Measurements from ENCODE around the gene PPP2R2D. TPM values are rescaled to one million over a fixed set of nuclear protein-coding genes. Genes with fewer than 3 reads are reported as not detected.

The PPP2R2D gene
- polyA plus RNA-seq, 1 donor (not counting 4 experiments of a cell fraction or from before 2014, with no cell fraction given) = 49.1 TPM

DNA sequence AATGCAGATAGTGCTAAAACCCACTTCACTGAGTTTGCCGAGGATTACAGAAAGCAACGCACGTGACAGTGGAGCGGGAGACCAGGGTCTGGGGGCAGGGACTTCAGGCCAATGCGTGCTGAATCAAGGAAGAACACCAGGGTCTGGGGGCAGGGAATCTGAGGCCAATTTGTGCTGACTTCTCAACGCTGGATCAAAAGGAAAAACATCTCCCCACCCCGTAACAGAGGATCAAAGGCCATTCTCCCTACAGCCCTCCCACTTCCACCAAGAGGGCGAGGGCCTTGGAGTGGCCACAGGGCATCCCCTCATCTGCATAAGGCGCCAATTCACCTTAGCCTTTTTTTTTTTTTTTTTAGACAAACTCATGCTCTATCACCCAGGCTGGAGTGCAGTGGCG lies 103.2 kb downstream of the PPP2R2D start:
- no peaks in the 10 kb centered on the region for H3K79me2 ChIP-seq (ENCODE audit: control insufficient read depth, insufficient read depth, low read length)
- no peaks in the 10 kb centered on the region for H3K9me3 ChIP-seq (ENCODE audit: control insufficient read depth, low read depth, low read length)
- H3K27me3 ChIP-seq (ENCODE audit: control insufficient read depth, extremely low read depth, insufficient read depth, low read length) = no peaks in the 10 kb centered on the region
- H3K27ac ChIP-seq (ENCODE audit: control insufficient read depth, insufficient read depth, low read length) = no peak overlapping the region
- no peaks in the 10 kb centered on the region for H4K20me1 ChIP-seq (ENCODE audit: control insufficient read depth, extremely low read depth, insufficient read depth, low read length)
- DNase-seq (ENCODE audit: low read depth, low spot score) (no peak), FAIRE-seq (no peak)
- no peak overlapping the region for H3K4me2 ChIP-seq (ENCODE audit: control insufficient read depth, extremely low read depth, insufficient read depth, low read depth, low read length)
- no peak overlapping the region for H3K9ac ChIP-seq (ENCODE audit: control insufficient read depth, extremely low read depth, insufficient read depth, low read length)
- dilution Hi-C loops (cut with MboI; ENCODE audit: extremely low pct_ligation_motif_present, low sequenced_read_pairs) = no loop called here
- no peaks in the 10 kb centered on the region for H3K36me3 ChIP-seq (ENCODE audit: control insufficient read depth in 2 of 2, extremely low read depth in 1 of 2, insufficient read depth in 2 of 2, low read length in 2 of 2)
- TF ChIP-seq, protein P1, sequence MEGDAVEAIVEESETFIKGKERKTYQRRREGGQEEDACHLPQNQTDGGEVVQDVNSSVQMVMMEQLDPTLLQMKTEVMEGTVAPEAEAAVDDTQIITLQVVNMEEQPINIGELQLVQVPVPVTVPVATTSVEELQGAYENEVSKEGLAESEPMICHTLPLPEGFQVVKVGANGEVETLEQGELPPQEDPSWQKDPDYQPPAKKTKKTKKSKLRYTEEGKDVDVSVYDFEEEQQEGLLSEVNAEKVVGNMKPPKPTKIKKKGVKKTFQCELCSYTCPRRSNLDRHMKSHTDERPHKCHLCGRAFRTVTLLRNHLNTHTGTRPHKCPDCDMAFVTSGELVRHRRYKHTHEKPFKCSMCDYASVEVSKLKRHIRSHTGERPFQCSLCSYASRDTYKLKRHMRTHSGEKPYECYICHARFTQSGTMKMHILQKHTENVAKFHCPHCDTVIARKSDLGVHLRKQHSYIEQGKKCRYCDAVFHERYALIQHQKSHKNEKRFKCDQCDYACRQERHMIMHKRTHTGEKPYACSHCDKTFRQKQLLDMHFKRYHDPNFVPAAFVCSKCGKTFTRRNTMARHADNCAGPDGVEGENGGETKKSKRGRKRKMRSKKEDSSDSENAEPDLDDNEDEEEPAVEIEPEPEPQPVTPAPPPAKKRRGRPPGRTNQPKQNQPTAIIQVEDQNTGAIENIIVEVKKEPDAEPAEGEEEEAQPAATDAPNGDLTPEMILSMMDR (optimal IDR thresholded peaks at IDR 0.05 in 1 of 3, IDR thresholded peaks at IDR 0.05 in 1 of 3, conservative IDR thresholded peaks at IDR 0.05 in 1 of 3; ENCODE audit: extremely low read depth in 1 of 3, insufficient read depth in 2 of 3, low read length in 3 of 3) = no peak
- TF ChIP-seq EZH2 (IDR thresholded peaks at IDR 0.05; ENCODE audit: low read length) = no peak
- no peak overlapping the region for H2AFZ ChIP-seq (ENCODE audit: control insufficient read depth, low read length)
- H3K4me1 ChIP-seq (ENCODE audit: control insufficient read depth, extremely low read depth, insufficient read depth, low read length) = no peaks in the 10 kb centered on the region
- no peaks in the 10 kb centered on the region for H3K9me1 ChIP-seq (ENCODE audit: control insufficient read depth, extremely low read depth, insufficient read depth, low read length)
- no peak overlapping the region for H3K4me3 ChIP-seq (ENCODE audit: control insufficient read depth in 2 of 3, extremely low read depth in 1 of 3, insufficient read depth in 2 of 3, low read depth in 1 of 3, low read length in 3 of 3)

DNA sequence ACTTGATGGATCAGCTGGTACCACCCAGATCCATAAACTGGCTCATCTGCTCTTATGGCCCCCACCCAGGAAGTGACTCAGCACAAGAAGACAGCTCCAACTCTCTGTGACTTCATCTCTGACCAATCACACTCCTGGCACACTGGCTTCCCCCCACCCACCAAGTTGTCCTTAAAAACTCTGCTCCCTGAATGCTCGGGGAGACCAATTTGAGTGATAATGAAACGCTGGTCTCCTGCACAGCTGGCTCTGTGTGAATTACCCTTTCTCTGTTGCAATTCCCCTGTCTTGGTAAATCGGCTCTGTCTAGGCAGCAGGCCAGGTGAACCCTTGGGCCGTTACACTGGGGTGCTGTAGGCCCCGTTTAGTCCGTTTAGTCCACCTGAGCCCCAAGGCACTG lies 104.3 kb downstream of the PPP2R2D start:
- dilution Hi-C loops (cut with MboI; ENCODE audit: extremely low pct_ligation_motif_present, low sequenced_read_pairs) = no loop called here
- TF ChIP-seq, protein P1 (optimal IDR thresholded peaks at IDR 0.05 in 1 of 3, IDR thresholded peaks at IDR 0.05 in 1 of 3, conservative IDR thresholded peaks at IDR 0.05 in 1 of 3; ENCODE audit: extremely low read depth in 1 of 3, insufficient read depth in 2 of 3, low read length in 3 of 3) = no peak
- TF ChIP-seq EZH2 (IDR thresholded peaks at IDR 0.05; ENCODE audit: low read length) = no peak

More for the DNA sequence above, 104.3 kb downstream of the PPP2R2D start:
- H2AFZ ChIP-seq (ENCODE audit: control insufficient read depth, low read length) = no peak overlapping the region
- no peak overlapping the region for H3K27ac ChIP-seq (ENCODE audit: control insufficient read depth, insufficient read depth, low read length)
- no peaks in the 10 kb centered on the region for H3K9me1 ChIP-seq (ENCODE audit: control insufficient read depth, extremely low read depth, insufficient read depth, low read length)
- FAIRE-seq (no peak), DNase-seq (ENCODE audit: low read depth, low spot score) (no peak)
- H3K4me3 ChIP-seq (ENCODE audit: control insufficient read depth in 2 of 3, extremely low read depth in 1 of 3, insufficient read depth in 2 of 3, low read depth in 1 of 3, low read length in 3 of 3) = no peak overlapping the region
- no peak overlapping the region for H3K4me2 ChIP-seq (ENCODE audit: control insufficient read depth, extremely low read depth, insufficient read depth, low read depth, low read length)
- H4K20me1 ChIP-seq (ENCODE audit: control insufficient read depth, extremely low read depth, insufficient read depth, low read length) = no peaks in the 10 kb centered on the region
- H3K4me1 ChIP-seq (ENCODE audit: control insufficient read depth, extremely low read depth, insufficient read depth, low read length) = no peaks in the 10 kb centered on the region
- no peaks in the 10 kb centered on the region for H3K79me2 ChIP-seq (ENCODE audit: control insufficient read depth, insufficient read depth, low read length)
- no peaks in the 10 kb centered on the region for H3K9me3 ChIP-seq (ENCODE audit: control insufficient read depth, low read depth, low read length)
- no peaks in the 10 kb centered on the region for H3K36me3 ChIP-seq (ENCODE audit: control insufficient read depth in 2 of 2, extremely low read depth in 1 of 2, insufficient read depth in 2 of 2, low read length in 2 of 2)
- no peak overlapping the region for H3K9ac ChIP-seq (ENCODE audit: control insufficient read depth, extremely low read depth, insufficient read depth, low read length)
- no peaks in the 10 kb centered on the region for H3K27me3 ChIP-seq (ENCODE audit: control insufficient read depth, extremely low read depth, insufficient read depth, low read length)

Measured in keratinocyte (primary cell).